HG02763 (cell line): ENCODE results near the gene C2orf69.
"Not testable (repeated sequence)": the region's sequence is repeated elsewhere in the genome, so short reads cannot be mapped to it uniquely, and the experiment has no call there.

ENCODE experiments used
- ATAC-seq: cut with Tn5 transposase; IDR thresholded peaks from one replicate; pipeline ENCODE4 v1.9.1; 2021; ENCODE audit warnings: mild to moderate bottlenecking, moderate library complexity; ENCODE audit not compliant: unreplicated experiment

The C2orf69 gene

DNA sequence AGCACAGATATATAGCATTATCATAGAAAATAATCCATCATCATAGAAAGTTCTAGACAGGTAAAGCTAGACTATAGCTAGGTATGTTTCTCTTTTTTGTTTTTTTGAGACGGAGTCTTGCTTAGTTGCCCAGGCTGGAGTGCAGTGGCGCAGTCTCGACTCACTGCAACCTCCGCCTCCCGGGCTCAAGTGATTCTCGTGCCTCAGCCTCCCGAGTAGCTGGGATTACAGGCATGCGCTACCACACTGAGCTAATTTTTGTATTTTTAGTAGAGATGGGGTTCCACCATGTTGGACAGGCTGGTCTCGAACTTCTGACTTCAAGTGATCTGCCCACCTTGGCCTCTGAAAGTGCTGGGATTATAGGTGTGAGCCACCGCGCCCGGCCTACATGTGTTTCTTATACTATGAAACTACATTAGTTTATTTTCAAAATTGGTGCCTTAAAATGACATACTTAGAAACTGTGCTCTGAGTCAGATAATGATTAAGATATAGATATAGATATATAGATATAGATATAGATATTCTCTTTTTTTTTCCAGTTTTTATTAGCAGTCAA, 1.5 kb downstream of the C2orf69 start:
- not testable (repeated sequence) for ATAC-seq

DNA sequence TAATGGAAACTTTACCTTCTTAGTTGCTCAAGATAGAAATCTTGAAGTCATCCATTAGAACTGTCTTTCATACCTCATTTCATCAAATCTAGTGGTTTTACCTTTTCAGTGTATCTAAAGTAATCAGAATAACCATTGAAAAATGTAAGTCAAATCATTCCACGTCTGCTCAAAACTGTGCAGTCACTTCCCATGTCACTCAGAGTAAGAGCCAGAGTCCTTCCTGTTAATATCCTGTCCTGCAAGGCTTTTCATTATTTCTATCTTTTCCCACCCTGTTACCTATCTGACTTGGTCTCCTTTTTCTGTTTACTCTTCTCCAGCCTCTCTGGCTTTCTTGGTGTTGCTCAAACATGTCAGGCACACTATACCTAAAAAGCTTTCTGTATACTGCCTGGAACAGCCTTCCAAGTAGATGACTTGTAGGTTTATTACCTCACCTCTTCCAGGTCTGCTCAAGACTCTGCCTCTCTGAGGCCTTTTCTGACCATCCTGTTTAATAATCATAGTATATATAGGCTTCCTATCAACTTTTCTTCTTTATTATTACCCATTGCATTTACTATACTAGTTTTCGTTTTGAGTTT, 3.4 kb downstream of the C2orf69 start:
- no peak for ATAC-seq

DNA sequence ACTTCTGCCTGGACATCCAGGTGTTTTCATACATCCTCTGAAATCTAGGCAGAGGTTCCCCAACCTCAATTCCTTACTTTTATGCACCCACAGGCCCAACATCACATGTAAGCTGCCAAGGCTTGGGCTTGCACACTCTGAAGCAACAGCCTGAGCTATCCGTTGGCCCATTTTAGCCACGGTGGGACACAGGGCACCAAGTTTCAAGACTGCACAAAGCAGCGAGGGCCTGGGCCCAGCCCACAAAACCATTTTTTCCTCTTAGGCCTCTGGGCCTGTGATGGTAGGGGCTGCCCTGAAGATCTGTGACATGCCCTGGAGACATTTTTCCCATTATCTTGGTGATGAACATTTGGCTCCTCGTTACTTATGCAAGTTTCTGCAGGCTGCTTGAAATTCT, 5.9 kb downstream of the C2orf69 start:
- ATAC-seq, result no peak

DNA sequence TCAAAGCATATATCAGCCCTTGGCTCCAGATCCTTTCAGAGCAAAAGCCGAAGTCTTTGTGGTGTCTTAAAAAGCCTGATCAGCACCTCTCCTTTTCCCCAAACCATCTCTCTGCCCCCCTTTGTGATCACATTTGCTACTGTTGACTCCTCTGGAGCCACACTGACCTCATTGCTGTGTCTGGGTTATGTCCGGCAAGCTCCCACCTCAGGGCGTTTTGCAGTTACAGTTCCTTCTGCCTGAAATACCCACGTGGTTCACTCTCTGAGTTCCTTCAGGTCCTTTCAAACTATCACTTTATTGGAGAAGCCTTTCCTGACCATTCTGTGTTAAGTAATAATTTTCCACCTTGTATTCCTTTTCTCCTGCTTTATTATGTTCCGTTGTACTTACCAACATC, 11.8 kb downstream of the C2orf69 start:
- no peak for ATAC-seq

DNA sequence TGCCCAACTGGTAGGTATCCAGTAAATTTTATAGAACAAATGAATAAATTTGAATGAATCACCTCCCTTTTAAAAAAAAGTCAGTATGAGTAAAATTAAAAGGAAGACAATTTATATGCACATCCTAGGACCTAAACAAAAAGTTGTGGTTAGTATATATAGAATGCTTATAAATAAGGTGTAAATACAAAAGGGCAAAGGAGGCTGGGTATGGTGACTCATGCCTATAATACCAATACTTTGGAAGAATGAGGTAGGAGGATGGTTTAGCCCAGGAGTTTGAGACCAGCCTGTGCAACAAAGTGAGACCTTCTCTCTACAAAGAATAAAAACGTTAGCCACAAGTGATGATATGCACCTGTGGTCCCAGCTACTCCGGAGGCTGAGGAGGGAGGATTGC, 12.8 kb downstream of the C2orf69 start:
- ATAC-seq, result no peak

DNA sequence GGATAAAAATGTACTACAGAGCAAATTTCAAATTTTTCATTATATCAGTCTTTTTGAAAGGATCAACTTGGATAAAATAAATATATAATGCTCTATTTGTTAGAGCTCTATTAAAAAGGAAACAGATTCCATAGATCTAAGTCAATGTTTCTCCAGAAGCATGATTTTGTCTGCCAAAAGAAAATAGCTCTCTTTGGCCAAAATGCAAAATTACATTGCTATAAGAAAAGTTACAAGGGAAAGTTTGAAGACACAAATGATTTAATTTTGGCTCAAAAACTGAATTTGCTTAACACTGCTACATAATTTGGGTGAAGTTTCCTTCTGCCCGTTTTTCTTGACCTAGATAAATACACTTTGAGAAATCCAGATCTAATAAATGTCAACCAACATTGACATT, 15.7 kb downstream of the C2orf69 start:
- ATAC-seq, result no peak

DNA sequence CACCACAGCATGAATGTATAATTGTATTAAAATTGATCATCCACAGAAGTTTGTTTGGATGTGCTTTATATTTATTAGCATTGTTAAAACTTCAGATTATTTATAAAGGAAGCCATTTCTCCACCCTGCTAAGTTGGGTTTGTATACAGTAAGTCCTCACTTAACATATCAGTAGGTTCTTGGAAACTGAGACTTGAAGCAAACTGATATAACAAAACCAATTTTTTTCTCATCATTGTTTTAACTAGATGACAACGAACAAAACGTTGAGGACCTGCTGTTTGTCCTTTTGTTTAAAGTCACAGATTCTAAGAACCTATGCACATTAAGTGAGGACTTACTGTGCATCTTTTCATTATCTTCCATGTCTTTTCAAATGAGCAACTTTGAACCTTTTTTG, 17.1 kb downstream of the C2orf69 start:
- no peak for ATAC-seq

DNA sequence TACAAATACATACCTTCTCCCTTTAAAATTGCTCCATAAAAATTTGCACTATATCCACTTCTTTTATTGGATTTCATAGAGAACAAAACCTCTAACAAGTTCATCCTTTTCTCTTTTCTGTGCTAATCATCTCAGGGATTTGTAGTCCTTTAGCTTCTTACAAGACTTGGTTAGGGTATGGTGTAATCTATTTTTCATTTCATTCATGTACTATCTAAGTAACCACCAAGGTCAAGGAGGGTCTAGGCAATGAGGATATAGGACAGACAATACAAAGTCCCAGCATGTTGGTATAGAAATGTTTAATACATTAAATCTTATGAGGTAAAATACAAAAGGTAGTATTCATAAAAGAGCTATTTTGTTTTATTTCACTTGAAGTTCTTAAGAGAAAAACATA, 17.5 kb downstream of the C2orf69 start:
- ATAC-seq, result no peak

DNA sequence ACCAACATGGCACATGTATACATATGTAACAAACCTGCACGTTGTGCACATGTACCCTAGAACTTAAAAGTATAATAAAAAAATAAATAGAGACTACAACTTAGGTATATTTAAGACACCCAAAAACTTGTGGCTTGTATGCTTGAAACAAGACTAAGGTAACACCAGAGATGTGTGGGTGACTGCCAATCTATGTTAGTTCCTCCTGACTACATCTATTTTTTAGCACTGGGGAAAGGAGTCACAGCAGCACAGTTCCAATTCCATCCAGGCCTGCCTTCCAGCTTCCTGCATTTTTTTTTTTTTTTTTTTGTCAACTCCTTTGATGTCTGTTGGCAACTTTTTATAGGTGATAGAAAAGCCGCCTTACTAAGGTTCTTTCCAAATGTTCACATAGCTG, 18.2 kb downstream of the C2orf69 start:
- ATAC-seq, result no peak

DNA sequence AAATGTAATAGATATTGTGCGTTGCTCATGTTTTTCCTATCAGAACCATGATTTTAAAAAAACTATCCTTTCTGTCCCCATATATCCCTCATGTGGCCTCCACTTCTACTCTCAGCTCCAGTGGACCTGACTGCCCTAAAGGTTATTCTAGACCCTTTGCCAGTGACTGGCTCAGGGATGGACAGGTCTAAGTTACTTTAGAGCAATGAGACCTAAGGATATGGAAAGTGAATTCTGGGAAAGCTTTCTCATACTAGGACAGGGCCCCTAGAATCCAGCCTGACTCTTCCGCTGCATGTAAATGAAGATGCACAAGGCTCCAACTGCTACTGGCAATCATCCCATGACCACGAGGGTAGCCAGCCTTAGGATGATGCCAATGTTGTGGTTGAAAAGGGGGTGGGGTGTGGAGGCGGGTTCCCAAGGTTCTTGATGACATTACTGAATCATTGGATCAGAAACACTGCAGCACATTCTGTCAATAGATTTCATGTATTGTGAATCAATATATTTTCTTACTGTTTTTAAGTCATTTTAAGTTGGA, 21.3 kb downstream of the C2orf69 start:
- no peak for ATAC-seq

DNA sequence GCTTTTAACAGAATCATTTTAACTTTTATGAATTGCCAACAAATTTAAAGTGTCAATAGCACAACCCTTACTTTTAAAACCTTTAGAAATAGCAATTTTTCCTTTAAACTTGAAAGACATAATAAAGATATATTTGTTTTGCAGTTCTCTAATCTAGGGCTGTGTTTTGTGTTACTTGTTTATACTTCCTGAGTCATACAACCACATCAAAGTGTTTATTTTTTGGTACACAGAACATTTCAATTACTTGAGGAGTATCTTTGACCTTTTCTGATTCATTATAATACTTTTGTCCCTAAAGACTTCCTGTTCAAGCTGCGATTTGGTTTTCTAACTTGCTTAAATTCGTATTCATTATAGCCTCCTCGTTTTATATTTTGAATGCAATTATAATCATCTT, 22.4 kb downstream of the C2orf69 start:
- ATAC-seq, result no peak

DNA sequence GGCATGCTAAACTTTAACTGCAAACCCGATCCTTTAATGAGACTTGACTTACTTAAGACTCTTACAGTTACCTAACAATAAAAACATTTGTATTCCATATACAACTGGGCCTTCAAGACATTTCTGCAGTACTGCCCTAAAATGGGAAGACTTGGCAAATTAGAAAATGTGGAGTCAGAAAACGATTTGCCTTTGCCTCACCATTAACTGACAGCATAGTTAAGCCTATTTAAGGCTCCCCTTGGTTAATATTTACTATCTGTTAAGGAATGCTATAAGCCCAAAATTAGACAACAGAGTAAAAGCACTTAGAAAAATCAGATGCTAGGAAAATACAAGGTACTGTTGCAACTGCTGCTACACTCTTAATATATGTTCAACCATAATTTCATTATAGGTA, 25.5 kb downstream of the C2orf69 start:
- no peak for ATAC-seq

DNA sequence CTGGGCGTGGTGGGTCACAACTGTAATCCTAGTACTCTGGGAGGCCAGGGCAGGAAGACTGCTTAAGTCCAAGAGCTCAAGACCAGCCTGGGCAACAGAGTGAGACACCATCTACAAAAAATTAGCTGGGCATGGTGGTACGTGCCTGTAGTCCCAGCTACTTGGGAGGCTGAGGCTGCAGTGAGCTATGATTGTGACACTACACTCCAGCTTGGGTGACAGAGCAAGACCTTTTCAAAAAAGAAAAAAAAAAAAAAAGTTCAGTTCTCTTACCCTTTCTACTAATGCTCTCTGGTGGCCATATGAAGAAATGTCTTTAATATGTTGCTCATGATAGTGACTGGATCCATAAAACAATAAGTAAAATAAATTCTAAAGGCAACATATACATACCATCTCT, 29.3 kb downstream of the C2orf69 start:
- ATAC-seq, result no peak

DNA sequence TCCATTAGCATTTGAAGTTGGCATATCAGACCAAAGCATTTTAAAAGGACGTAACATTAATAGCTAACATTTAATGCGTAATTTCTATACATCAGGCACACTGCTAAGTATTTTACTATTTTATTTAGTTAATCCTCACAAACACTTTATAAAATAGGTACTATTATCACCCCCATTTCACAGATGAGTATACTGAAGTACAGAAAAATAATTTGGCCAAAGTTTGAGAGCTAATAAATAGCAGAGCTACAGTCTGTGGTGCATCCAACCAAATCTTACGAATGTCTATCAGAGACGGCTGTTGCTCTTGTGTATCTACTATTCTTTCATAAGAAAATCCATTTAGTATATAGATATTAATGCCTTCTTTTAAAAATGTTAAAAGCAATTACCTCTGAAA, 32.3 kb downstream of the C2orf69 start:
- no peak for ATAC-seq

DNA sequence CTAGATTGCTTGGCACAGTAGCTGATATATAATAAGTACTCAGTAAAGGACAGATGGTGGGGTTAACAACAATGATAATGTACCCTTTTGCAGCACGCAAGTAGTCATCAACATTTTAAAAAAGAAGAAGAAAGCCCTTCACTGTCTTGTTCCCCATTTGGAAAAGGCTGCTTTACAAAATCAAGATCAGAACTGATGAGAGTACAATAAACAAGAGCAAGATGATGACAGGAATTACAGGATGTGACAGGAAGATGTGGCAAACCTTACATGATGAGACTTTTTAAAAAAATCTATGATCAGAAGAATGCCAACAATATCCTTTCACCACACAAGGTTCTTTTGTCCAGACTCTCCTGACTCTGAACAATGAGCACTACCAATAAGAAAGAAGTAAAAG, 35.1 kb downstream of the C2orf69 start:
- ATAC-seq, result no peak

DNA sequence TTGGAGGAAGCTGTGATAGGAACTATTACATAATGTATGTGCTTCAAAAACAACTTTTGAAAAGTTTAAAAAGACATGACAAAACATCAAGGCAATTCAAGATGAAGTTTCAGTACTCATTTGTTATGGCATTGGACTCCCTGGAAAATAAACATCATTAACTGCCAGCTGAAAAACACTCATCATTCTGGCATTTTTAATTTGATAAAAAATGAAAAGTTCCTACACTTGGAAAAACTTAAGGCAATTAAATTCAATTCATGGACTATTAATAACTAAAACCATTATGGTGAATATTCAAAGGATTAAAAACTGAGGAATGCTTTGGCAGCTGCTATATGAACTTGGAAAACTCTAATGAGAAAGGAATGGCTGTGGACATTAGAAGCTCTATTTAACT, 35.7 kb downstream of the C2orf69 start:
- no peak for ATAC-seq

DNA sequence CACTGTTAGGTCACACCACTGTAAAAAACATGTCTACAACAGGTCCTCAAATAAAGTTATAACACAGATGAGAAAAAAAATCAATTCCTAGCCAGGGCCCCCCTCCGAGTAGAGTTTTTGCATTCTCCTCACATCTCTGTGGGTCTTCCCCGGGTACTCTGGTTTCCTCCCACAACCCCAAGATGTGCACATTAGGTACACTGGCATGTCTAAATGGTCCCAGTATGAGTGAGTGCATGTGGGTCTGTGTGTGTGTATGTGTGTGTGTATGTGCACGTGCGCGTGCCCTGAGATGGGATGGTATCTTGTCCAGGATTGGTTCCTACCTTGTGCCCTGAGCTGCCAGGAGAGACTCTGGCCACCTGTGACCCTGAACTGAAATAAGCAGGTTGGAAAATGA, 39.3 kb downstream of the C2orf69 start:
- ATAC-seq, result no peak

DNA sequence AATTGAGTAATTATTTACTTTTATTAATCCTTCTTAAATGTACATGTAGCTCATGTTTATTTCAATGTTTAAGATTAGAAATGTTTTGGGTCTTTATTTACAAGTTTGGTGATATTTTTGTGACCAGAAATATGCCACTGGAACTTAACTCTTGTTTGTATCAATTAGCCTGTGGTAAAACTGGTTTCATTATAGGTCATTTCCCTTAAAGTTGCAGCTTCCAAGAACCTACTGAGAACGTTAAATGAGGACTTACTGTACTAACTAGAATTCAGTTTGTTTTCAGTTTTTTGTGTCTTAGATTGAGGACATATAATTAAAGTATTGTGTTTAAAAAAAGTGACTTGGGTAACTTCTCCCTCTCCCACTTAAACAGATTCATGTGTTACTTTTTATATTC, 39.9 kb downstream of the C2orf69 start:
- no peak for ATAC-seq

DNA sequence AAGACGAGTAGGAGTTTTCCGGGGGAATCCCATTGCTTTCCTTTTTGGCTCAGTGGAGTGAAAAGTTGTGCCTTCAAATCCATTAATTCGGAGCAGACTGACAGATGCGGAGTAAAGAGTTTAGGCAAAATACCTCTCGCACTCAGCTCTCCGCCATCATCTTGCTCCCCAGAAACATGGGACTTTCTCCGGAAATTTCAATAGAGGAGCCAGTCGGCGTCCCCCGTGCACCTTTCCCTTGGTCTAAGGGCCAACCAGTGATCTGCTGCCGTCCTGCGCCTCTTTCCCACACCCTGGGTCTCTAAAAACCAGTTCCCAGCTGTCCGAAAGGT, 43.9 kb downstream of the C2orf69 start:
- peak; percentile 42 for ATAC-seq

DNA sequence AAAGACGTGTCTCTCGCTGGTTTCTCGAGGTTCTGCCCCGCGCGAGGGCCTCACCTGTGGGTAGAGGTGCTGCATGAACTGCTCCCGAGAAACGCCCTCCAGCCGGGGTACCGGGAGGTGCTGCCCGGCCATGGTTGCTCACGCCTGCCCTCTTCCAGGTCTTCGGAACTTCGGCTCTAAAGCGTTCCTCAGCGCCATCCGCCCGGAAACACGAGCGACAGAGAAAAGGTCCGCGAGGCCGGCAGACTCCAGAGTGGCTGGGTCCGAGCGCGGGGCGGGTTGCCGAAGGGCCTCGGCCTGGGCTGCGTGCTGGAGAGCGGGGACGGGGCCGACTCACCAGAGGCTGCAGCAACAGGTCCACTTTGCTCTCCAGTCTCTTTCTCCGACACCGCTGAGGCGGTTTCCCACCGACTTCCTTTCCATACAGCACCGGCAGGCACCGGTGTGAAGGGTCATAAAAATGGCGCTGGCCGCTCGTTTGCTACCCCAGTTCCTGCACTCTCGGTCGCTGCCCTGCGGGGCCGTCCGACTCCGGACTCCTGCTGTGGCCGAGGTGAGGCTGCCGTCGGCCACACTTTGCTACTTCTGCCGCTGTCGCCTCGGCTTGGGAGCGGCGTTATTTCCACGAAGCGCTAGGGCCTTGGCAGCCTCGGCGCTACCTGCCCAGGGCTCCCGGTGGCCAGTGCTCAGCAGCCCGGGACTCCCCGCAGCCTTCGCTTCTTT, 44.4 kb downstream of the C2orf69 start, which contains the start of the genes MAIP1 and TYW5:
MAIP1 (plus strand) TSS at position 244 of the 723 bp plus-strand sequence; CDS start at position 461, 217 bp downstream.
TYW5 (minus strand) TSS at position 153 of the 723 bp plus-strand sequence; CDS start at position 132, 21 bp downstream.
- ATAC-seq, result peak; percentile 82

DNA sequence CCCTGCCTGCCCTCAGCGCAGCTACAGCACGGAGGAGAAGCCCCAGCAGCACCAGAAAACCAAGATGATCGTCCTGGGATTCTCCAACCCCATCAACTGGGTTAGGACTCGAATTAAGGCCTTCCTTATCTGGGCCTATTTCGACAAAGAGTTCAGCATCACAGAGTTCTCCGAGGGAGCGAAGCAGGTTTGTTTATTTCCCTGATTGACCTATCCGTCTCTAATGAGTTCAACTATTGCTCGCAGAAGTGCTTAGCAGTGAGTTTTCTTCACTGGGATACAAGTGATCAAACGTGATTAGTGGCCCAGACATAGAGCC, 44.9 kb downstream of the C2orf69 start:
- no peak for ATAC-seq

DNA sequence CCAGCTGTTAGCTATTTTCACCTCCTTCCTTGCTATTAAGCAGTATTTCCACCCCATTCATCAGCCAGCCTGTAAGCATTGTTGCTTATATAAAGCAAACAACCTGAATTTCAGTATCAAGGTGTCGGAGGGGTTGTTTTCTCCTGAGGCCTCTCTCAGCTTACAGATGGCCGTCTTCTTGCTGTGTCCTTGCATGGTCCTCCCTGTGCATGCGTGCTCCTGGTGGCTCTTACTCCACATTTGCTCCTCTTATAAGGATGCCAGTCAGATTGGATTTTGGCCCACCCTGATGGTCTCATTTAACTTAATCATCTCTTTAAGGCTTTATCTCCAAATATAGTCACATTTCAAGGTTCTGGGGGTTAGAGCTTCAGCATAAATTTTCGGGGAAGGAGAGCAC, 46.9 kb downstream of the C2orf69 start:
- ATAC-seq, result no peak
